NCI-H2227 treated with DMSO at 0.1 percent for 48 hours (cell line): ENCODE results near the gene RPRD1B.
"Not testable (repeated sequence)": the region's sequence is repeated elsewhere in the genome, so short reads cannot be mapped to it uniquely, and the experiment has no call there.

Experiments used
- DNase-seq: peaks from one replicate; lab custom pipeline; 2025; lab: John Stamatoyannopoulos, UW

The RPRD1B gene

DNA sequence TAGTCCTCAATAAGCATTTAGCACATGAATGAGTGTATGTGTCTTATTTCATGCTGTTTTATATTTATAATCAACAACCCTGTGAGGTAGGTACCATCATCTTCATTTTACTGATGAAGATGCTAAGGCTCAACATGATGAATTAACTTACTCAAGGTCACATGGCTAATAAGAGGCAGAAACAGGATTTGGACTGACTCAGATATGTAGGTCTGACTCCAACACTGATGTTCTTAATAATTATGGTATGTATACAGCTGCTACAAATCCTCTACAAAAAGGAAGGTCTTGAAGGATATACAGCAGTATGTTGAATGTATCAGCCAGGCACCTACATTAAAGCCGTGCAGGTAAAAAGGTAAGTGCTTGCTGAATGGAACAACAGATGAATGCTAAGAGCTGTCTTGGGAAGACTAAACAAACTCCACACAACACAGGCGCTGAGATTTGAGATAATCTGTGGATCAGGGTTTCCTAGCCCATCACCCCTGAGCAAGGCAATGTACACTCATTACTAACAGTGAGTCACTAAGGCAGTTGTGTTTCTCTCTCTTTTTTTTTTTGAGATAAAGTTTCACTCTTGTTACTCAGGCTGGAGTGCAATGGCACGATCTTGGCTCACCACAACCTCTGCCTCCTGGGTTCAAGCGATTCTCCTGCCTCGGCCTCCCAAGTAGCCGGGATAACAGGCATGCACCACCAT lies 32.2 kb upstream of the RPRD1B start:
- no peak for DNase-seq

- no peak for DNase-seq
Measured at GRCh38 chr20:38001981-38002380, 31.6 kb upstream of the RPRD1B start.

DNA sequence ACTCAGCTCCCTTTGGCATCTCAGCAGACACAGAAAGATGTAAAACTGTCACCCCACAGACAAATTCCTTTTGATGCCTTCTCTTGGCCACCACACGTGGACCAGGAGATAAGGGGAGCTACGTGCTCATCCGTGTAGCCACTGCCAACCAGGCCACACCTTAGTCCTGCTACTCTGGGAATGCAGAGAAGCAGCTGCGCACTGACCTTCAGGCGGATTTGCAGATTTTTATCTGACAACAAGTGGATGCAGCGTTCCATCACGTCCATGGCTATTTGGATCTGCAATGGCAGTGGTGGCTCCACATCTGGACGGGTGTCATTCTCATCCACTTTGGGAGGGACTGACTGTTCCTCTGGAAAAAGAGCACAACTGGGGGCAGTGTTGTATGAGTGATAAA lies 31.1 kb upstream of the RPRD1B start:
- no peak for DNase-seq

- DNase-seq, result no peak
Measured at GRCh38 chr20:38004416-38004815, 29.1 kb upstream of the RPRD1B start.

DNA sequence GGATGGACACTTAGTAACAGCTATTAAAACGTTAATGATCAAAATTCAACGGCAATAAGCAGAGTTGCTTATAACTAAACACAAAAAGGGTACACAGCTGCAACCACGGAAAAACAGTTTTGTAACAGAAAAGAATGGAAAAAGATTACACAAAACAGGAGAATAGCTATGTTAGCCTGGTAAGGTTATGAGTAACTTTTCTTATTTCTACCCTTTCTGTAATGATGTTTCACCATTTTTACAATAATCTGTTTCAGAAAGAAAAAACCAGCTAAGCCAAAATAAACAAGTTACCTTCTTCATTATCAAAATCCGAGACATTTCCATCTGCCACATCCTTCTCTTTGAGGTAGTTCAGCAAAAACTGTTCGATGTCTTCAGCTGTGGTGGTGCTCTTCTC lies 27.6 kb upstream of the RPRD1B start:
- no peak for DNase-seq

DNA sequence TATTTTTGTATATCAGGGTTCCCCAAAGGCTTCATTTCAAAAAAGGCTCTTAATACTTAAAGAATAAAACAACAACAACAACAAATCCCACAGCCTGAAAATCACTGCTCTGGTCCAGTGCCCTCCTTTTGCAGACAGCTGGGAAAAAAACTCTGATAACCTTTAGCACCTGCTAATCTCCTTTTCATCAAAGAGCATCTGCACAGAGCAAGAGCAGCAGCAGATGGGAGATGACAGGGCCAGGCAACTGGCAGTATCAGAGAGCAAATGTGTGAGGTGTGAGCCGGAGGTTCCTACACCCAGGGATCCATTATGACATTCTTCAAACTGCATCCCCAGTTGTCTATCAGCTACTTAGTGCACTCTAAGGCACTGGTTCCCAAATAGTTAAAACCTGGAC lies 26.0 kb upstream of the RPRD1B start:
- no peak for DNase-seq

DNA sequence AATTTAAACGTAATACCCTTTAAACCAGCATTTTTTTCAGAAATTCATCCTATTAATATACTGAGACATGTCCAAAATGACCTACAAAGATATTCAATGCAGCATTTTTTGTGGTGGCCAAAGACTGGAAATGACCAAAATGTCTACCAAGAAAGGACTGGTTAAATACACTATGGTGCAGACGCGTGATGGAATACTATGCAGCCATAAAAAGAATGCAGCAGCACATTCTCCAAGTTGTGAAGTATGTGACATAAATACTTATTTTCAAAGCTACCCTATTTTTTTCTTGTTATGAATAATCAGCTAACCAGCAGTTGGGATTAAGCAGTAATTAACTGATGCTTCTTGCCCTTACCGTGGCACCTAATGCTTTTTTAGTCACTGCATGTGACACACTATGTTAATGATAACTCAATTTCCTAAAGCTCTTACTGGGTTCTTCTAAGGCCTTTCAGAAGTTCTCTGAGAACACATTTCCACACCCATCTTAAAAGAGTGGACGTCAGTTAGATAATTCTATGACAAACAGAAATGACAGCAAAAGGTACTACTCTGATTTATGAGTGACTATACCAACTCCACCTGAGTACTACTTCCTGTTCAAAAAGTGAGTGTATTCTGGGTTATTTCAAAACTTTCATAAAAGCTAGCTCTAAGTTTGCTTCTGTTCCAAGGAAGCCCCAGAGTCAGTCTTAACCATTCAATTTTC lies 25.2 kb upstream of the RPRD1B start:
- DNase-seq, result no peak

GRCh38 chr20:38009416-38009815 lies 24.1 kb upstream of the RPRD1B start:
- not testable (repeated sequence) for DNase-seq

DNA sequence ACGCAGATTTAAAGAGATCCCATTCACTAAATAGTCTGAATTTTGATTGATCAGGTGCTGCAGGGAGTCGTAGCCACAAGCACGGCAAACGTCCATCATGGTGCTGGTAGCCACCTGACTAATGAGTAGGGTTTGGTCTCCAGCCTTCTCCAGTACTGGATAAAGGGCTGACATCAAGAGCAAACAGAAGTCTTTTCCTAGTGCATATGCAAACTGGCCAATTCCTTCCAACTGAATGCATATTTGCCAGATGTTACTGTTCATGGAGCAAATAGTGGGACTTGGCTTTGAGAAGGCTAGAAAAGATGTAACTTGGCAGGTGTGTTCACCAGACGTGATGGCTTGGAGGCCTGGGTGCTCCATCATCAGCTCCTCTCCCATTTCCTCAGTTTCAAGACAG lies 21.9 kb upstream of the RPRD1B start:
- DNase-seq, result no peak

- no peak for DNase-seq
Measured at GRCh38 chr20:38012332-38012731, 21.2 kb upstream of the RPRD1B start.

DNA sequence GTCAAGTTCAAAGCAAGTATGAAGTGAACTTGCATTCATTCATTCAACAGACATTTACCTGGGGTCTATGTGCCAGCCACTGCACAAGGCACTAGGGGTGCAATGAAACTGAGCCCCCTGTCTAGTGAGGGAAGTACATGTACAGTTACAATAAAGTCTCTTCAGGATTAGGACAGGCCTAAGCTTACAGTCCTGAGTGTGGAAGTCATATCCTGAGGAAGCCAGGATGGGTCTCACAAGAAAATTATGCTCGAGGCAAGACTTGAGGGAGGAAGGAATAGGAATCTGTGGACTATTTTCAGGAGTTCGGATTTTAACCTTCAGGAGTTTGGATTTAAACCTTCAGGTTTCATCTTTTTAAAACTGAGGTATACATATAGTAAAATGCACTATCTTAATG lies 19.7 kb upstream of the RPRD1B start:
- DNase-seq, result no peak

DNA sequence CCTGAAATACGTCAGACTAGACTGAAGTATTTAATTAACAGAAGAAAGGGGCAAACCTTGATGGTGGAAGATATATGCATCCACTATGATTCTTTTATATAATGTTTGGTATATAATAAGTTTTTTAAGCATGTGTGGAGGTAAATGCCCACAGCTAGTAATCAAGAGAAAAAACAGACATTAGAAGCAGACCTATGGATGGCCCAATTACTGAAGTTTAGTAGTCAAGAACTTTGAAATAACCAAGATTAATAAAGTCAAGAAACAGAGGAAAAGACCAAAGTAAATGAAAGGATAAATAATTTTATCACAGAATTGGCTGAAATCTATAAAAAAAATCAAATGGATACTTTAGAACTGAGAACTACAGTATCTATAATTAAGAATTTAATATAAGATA lies 15.6 kb upstream of the RPRD1B start:
- DNase-seq, result no peak

GRCh38 chr20:38018385-38018784 lies 15.2 kb upstream of the RPRD1B start:
- DNase-seq, result no peak

DNA sequence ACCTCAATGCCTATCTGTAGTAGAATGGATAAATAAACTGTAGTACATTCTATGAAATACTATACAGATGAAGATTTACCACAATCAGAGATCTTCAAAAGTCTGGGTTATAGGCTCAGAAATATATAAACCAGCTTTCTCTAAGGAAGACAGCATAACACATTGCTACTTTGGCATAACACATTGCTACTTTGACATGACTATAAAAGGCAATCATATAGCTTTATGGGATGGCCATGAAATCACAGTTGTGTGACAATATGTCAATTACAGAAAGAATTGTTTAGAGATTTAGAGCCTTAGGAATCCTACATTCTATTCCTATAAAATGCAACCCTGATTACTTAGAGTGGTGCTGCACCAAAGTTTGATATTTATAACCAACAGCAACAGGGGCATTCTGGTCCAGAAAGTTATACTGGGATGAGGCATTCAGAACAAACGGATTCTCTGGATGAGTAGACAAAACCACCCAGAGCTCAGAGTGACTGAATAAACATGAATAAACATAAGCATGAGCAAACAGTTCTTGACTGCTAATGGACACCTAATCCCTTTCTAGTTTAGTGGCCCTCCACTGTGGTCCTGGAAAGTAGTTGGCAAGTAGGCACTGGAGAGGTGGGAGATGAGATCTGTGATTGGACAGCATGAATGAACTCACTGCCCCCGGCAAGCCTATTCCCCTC lies 12.3 kb upstream of the RPRD1B start:
- DNase-seq, result no peak

DNA sequence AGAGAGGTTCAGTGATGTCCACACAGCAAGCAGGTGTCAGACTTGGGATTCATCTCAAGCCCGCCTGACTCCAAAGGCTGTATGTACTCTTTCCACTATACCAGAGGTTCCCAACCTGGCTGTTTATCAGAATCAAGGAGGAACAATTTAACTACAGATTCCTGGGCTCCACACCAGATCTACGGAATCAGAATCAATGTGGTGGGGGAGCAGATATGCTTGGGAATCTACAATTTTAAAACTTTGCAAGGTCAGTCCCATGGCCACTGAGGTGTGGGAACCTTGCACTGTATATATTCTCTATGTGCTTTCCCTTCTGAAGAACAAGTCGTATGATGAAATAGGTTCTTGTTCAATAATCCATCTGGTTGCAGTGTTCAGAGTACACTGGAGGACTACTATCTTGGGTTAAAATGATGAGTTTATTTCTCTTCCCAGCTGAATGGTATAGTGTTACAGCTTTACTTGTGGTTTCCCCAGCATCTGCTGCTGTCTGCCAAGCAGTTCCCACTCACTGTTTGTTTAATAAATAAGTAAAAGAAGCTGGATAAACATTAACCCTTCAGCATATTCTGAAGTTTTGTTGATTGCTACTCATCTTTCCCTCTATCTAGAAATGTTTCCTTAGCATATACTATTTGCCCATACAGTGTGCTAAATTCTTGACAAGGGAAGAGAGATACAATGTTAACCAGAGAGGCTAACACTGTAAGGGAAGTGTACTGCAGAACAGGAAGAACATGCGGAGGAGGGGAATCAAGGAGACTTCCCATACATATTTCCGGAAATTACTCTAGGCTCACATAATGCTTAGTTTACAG lies 10.2 kb upstream of the RPRD1B start:
- no peak for DNase-seq

DNA sequence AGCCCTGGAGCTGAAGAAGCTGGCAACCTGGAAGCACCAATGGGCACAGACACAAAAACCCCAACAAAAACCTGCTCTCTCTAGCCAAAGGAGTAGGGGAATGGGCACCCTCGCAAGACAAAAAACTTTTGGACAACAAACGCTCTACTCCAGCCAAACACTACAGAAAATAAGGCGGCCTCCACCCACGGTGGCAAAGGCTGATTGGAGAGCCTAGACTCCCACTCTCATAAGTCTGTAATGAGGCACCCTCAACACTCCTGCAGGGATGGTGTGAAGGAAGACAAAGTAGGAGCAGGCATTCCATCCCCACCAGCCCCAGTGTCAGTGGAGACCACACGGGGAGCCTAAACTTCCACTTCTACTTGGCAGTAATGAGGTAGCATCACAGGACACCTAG lies 9.1 kb upstream of the RPRD1B start:
- DNase-seq, result no peak

GRCh38 chr20:38029453-38029852 lies 4.1 kb upstream of the RPRD1B start:
- DNase-seq, result no peak

GRCh38 chr20:38031957-38032356 lies 1.6 kb upstream of the RPRD1B start:
- no peak for DNase-seq

GRCh38 chr20:38032585-38033329 lies 789 bp upstream of the RPRD1B start:
- peak; percentile 66 for DNase-seq

DNA sequence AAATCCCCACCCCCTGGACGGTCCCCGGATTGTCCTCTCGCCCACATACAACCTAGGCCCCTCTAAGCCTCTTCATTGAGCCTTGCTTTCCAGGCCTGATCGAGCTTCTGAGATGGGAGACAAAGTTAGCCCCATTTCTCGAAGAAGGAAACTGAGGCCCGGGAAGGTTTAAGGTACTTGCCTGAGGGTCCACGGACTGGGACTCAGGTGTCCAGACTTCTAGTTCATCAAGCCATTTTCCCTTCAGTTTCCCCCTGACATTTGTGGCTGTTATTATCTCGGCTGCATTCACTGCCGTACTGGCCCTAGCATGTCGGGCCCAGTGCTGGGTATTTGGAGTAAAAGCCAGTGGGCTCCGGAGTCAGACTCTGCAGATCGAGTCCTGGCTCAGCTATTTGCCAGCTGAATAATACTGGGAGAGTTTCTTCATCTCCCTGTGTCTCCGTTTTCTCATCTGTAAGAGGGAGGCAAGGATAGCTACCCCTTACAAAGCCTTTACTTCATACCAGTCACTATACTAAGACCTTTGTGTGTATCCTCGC lies 633 bp downstream of the RPRD1B start:
- no peak for DNase-seq

- DNase-seq, result no peak
Measured at GRCh38 chr20:38034961-38035360, 1.4 kb downstream of the RPRD1B start.
